Activated T-cell treated with anti-CD3 and anti-CD28 coated beads for 4 hours (primary cell): ENCODE measurements around the gene TAPT1.
A peak's percentile ranks its signal among the peaks of the same experiment; 100 is the strongest.

Experiments used
- DNase-seq: peaks from one replicate; pipeline ENCODE4 v3.0.0-alpha.2; 2020

The TAPT1 gene

DNA sequence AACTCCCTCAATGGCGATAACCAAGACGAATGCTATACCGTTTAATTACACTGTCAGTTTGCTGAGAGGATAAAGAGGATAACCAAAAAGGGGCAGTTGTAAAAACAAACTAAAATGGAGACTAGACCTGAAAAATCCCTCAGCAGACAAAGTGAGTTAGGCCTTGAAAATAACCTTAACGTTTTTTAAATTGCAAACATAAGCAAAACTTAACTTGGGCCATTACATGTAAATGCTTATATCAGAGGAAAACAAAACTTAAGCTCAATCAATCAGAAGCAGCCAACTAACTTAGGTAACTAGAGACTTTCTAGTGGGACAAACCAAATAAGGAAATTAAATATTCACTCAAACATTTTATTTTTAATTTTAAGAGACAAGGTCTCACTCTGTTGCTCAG lies 17.0 kb upstream of the TAPT1 start:
- no peak for DNase-seq

DNA sequence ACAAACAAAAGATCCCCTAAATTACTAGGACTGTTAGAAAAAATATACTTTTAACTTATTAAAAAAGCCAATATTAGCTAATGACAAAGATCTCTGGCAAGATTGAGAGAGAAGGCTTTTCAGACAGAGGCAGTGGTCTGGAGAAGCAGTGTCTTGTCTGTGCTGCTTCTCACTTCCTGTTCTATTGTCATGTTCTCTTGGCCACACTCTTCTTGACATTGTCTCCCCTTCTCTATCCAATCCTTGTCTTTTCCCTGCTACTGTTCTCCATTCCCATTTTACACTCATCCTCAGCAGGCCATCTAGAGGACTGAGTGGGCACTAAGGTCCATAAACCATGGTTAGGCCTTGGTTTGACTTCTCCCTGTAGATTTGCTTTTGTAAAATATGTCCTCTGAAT lies 14.0 kb upstream of the TAPT1 start:
- no peak for DNase-seq

DNA sequence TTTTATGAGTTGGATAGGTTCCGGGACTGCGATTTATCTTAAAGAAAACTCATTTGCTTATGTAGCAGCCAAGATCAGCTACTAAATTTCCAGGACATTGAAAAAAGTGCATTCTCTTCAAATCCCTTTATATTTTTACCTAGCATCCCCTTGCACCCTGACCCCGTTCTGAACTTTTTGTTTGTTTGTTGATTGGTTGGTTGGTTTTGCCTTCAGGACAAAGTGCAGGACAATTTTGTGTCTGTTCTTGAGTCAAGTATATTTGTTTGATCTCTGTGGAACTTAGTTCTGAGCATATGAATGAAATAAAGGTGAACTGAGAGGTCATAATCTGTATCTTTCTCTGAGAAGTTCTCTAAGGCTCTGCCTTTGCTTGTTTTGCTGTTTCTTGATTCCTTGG lies 12.8 kb upstream of the TAPT1 start:
- DNase-seq, result no peak

DNA sequence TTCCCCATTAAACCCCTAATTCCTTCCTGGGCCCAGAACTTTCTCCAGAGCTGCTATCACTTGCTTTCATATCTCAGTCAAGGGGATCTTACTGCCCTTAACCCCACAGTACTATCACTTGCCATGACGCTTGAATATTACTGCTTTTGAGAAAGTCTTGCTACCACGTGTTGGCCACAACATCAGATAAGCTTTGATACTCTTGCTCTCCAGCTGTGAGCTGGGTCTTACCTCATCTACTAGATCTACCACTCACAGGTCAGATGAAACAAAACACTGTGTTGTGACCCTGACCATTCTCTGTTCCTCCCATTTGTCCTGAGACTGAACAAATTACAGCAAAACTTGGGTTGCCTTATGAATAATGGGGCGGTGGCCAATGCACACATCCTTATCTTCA lies 12.1 kb upstream of the TAPT1 start:
- DNase-seq, result no peak

DNA sequence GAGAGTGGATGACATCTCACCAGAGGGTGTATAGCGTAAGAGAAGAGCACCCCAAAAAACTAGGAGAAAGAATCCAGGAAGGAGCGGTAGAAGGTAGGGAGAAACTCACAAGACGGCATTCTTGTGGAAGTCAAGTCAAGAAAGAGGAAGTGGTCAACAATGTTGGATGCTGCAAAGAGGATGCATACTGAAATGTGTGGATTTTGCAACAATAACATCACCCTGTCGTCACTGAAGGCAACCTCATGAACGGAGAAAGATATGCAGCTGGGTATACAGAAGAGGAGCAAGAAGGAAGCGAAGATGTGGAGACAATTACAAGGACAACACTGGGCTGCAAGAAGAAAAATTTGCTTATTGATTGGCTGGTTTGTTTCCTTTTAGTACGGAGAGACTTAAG lies 11.4 kb upstream of the TAPT1 start:
- DNase-seq, result no peak

DNA sequence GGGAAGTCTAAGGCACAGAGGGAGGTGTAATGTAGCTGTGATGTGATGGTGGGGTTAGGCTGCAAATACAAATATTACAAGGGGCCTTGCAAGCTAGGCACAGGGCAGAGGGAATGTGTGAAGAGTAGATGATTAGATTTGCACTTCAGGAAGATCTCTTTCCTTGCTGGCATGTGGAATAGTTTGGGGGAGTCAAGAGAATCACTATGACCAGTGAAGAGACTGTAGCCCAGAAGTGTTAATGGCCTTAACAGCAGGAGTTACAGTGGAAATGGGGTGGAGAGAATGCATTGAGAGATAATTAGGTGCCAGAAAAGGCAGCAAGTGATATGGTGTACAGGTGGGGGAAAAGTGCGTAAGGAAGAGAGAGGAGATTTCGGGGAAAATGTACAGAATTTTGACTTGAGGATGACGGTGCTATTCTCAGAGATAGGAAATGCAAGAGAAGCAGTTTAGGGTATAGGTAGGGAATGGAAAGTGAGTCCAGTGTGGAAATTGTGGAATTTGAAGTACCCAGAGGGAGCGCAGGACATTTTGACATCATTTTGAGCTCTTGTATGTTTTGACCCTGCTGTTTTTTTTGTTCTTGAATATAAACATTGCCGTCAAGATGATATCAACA lies 10.2 kb upstream of the TAPT1 start:
- no peak for DNase-seq

DNA sequence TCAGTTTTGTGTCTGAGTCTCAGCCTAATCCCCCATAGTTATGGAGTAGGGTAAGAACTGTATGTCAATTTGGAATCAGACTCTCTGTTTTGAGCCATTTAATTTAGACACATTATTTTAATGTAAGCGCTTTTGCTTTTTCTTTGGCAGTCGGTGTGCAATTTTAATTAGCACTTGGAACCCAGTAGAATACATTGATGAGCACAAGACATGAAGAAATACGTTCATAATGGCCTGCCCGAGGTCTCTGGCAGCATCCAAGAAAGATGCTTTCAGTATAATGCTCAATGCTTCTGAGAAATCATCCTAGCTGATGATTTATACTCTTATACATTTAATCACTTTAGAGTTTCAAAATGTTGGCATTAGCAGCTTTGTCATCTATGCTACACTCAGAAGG lies 8.9 kb upstream of the TAPT1 start:
- no peak for DNase-seq

DNA sequence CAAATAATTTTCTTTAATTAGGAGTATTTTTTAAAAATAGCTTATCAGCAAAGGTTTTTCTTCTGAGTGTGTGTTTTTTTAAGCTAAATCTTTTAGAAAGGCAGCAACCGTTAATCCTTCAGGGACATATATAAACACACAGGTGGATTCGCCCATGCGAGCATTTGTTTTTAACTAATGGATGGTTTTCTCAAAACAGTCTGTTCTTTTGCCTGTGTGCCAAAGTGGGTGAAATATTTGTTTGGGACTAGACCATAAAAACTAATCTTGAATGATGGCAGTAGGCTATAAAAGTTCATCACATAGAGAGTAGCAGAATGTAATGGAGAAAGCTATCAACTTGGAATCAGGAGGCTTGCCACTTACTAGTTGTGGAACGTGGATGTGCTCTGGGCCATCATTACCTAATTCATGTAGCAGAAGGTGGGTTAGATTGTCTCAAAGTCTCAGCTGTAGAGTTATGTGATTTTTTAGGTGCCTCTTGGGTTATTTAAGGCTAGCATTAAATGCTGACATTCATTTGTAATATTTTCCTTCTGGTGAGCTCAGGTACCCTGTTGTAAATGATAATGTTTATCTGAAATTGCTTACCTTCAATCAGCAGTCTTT lies 7.4 kb upstream of the TAPT1 start:
- DNase-seq, result no peak

DNA sequence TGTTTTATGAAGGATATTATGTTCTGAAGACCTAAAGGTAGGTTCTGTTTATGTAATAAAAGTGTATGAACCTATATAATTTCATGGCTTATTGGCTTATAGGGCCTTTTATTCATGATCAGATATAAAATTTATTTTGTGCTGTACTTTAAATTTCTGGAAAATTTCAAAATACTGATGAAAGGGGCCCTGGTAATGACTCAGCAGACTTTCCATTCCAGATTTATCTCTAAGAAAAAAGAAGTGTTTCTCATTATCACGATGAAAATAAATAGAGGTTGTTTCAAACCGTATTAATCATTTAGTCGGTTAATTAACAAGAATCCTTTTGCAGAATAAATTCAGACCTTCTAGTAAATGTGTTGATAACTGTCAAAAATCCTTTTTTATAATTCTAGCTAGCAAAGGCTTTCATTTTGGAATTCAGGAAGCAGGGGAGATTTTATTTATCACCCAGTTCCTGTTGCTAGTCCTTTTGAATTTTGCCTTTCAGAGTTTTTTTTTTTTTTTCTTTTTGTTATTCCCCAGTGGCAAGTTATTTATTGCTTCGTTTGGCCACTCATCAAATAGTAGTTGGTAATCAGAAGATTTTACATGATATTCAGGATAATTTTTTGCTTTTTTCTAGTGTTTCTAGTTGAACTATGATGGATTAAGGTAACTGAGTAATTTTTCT lies 5.4 kb upstream of the TAPT1 start:
- DNase-seq, result no peak

DNA sequence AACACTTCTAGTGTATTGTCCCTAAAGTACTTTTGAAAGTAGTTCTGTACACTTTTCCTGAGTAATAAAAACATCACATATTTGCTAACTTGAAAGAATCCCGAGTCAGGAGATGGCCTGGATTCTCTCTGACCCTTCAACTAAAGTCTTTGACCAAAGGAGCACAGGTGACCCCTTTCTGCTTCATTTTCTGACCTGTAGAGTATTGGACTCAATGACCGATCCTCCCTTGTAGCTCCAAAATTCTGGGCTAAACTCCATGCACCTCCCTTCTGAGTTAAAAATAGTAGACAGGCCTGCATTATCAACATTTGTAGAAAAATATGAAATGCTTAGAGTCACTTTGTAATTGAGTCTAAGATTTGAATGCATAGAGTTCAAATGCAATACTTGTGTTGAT lies 4.0 kb upstream of the TAPT1 start:
- DNase-seq, result no peak

DNA sequence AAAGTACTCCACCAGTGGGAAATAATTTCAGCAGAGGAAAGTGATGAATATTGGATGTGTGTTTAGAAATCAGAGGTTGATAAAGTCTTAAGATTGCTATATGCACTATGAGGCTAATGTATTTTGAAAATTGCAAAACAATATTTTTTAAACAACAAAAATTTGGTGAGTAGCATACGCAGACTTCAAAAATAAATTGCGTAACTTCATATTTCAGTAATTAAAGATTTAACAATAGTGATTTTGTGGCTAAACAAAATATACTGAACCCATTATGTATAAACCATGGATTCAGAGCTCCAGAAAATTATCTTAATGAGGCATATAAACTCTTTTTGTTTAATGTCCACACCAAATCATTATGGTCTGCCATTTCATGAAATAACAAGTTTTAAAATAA lies 3.3 kb upstream of the TAPT1 start:
- no peak for DNase-seq

DNA sequence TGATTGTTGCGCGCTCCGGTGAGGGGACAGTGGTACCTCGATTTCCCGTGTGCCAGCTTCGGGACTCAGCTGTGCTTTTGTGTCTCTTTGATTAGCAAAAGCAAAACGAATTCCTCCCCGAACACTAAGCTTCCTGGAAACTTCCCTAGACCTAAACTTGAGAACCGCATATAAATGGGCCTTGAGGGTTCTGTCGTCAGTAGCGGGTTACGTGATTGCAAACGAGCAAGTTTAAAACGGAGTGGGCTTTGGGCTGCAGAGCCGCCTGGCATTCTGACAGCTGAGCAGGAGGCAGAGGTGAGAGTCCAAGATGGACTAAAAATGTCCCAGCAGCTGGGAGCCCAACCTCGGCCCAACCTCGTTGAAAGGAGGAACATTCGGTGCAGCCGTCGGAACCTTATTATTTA lies 1.2 kb upstream of the TAPT1 start:
- DNase-seq, result no peak

DNA sequence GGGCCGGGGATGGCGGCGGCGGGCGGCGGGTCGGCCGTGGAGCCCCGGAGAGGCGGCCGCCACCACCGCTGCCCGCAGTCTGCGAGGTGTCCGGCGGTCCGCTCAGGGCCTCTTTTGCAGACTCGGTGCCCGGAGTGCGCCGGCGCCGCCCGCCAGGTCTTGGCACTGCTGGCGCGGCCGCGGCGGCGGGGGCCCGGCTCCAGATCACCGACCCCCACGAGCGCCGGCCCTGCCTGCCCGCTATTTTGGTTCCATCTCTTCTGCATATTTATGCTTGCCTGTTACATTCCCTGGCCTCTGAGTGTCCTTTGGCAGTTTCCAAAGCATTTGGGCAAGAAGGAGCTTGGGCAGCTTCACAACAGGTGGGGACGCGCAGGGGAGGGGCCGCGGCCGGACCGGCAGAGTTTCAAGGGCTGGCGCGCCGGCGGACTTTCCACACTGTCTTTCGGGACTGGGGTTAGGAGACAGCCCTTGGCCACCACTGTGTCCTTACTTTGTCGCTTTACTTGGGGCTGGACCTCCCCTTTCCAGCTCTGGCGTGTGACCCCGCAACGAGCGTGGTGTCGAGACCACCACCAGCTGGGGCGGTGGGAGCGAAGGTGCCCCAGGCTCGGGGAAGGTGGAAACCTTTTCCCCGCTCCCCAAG lies 668 bp upstream of the TAPT1 start:
- peak; percentile 14 for DNase-seq

DNA sequence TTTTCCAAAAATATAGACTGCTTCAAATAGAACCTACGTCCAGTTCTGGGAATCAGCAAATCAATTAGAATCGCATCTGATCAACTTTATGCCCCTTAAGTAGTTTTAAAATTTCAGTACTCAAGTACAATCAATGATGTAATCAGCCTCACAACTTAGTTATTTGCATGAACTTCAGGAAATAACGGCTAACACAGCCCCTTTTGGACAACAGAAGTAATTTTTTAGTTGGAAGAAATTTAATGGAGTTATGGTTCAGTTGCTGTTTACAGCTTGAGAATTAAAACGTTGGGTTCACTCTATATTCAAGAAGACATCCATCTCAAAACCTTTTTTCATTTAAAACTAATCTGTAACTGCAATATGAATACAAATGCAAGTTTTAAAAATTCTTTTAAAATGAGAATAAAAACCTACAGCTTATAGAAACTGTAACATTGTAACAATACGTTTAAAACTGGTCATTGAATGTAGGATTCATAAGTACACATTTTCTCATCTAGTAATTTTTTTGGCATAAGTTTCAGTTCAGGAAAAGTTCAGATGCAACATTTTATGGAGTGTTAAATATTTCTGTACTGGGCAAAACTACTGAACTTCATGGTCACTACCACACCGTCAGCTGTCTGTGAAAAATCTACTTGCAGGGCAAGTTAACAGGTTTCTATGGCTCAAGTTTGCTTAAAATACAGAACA lies 956 bp downstream of the TAPT1 start:
- DNase-seq, result no peak

DNA sequence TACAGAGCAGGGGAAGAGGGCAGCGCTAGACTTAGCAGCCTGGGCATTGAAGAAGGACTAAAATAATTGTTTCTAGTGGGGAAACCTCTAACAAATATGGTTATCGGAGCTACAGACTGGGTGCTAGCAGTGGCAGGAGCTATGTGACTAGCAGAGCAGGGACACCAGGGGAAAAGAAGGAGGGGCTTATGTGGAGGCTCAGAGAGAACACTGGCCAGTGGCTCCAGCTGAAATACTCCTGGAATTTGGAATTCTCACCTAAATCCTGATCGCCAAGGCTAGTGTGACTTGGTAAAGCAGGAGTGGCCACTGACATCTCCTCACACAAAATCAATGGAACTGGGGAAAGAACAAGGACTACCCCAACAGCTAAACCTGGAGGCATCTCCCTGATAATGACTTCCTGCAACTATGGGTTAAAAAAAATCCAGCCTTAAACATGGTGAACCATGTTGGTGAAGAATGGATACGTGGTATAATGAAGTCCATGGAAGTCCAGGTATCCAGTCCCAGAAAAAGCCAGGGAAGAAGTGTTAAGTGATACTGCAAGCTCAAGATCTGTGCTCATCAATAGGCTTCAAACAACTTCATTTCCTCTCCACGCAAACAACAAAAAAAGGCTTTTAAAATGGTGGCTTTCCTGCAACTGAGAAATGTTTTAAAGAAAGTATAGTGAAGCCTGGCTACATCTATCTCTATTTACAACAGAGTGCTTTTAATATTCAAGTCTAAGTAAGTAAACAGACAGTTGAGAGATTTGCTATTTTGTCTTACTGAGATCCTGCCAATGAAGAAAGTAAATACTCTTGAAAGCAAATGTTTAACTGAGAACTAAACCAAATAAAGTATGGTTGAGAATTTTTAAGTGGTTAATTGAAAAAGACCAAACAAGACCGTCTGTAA lies 1.8 kb downstream of the TAPT1 start:
- no peak for DNase-seq

DNA sequence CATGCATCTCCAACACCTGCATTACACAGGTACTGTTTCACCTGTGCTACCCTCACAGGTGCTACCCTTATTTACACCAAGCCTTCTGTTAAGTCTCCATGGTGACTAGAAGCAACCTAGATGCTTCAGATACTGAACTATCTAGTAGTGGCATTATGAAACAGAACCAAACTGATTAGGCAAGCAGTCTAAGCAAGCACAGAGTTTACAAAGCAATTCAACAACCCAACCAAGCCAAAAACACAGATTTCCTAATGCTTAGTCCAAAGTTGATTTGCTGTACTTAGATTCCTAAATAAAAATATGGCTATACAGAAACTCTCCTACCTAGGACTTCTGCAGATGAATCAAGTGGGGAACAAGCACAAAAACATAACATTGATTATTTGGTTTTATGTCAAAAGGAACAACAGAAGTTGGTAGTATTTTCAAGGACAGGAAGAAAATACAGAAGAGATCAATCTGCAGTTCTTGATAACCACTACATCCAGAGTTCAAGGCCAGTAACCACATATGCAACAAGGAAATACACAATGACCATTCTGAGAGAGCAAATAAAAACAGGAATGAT lies 3.2 kb downstream of the TAPT1 start:
- DNase-seq, result no peak

DNA sequence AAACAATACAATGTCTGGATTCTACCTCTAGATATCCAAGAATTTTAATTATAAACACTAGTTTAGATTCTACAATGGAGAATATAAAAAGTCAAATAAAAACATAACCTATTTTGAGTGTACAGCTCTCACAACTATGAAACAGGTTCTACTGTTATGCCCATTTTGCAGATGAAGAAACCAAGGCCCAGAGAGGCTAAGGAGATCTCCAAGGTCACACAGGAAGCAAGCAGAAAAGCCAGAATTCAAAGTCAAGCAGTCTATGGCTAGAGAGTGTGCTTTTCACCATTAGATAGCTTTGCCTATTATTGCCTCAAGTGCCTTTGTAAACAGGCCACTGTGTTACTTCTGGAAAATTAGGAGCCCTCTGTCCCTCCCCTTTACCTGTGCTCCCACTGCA lies 7.3 kb downstream of the TAPT1 start:
- no peak for DNase-seq

DNA sequence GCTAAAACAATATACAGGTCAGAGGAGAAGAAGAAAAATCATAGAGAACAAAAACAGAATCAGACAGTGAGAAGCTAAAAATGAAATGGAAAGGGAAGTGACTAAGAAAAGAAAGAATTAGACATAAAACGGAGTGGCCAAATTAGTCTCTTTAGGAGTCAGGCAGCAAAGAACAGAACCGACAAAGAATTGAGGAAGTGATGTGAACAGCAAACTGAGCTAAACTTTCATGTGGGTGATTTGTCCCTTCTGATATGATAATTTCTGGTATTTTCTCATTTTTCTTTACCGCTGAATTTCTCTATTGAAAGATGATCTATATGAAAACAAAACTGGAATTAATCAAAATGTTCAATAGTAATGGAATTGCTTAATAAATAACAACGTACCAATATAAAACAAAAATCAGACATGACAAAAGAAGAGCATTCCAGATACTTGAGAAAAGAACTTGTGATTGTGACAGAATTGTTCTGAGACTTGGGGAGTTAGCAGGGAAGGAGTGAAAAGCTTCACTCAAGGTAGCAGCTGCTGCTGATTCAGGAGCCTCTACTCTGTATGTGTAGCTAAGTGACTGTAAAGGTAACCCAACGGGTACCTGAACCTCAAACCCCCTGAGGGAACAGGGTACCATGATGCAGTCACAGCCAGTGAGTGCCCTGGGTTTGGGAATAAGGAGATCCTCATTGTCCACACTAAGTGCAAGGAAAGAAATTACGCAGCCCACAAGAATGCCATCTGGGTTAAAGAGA lies 8.8 kb downstream of the TAPT1 start:
- DNase-seq, result no peak

DNA sequence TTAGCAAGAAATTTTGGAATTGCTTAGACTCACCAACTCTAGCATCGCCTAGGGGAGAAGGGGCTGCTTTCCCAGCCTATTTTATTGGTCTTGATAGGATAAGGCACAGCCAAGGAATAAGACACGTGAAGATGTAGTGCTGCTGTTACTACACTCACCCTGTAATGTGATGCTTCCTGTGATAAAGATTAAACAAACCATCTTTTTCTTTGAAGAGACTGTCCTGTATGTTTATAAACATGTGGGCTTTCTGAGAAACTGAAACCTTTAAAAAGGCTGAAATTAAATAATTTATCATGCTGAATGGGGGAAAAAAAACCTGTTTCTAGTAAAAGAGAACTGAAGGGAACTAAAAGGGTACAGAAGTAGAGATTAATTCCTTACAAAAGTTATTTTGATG lies 13.2 kb downstream of the TAPT1 start:
- DNase-seq, result no peak

DNA sequence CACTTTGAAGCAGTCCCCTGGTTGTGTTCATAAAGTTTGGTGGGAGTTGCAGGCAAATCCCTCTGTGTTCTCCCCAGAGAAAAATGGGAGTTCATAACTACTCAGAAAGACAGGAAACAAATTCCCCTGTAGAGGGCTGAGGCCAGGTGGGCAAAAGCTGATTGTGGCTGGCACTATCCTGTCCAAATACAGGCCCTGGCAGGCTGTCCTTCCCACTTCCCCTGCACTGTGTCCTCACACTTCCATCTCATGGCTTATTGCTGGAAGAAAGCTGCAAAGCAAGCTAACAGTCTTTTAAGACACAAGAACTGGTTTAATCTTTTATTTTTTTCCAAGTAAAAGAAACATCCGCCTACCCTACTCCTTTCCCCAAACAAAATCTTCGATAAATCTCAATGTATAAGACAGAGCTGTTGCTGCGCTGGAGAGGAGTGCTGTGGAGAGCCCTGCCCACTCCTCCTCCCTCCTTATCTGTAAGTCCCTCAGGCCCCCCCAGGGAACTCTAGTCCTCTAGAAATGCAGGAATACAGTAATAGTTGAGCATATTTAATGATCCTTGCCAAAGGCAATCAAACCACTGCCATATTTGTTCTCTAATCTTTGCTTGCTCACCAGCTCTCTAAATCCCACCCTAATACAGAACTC lies 14.0 kb downstream of the TAPT1 start:
- no peak for DNase-seq

DNA sequence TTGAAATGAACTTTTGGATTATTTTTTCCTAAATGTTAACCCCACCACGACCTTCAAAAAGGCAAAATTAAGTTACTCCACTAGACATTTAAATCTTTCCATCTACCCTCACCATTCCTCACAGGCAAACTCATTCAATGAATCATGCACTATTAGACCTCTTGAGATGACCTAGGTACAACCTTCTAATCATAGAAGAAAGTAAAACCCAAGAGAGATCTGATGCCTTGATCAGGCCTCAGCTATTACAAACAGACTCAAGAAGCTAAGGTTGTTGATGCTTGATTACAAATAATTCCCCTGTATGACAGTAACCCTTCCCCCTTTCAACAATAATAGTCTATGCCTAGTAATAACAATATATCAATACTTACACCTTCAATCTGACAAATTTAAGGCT lies 18.9 kb downstream of the TAPT1 start:
- no peak for DNase-seq
